OCI-LY3 (cell line): ENCODE results near the gene RUBCN.

ENCODE experiments used
- CTCF ChIP-seq: fragments of 200-600, 300-600 bp; sonication (generic); IDR thresholded peaks from 2 replicates; pipeline ENCODE4 v1.5.1; 2014; ENCODE audit warnings: antibody characterized with exemption, low read length, low read depth
- EZH2phosphoT487 ChIP-seq: fragments of 200-600 bp; shearing (Covaris generic); IDR thresholded peaks from 2 replicates; pipeline ENCODE4 v1.6.1; 2018; ENCODE audit warnings: antibody characterized with exemption, mixed run types, low read depth

DNA sequence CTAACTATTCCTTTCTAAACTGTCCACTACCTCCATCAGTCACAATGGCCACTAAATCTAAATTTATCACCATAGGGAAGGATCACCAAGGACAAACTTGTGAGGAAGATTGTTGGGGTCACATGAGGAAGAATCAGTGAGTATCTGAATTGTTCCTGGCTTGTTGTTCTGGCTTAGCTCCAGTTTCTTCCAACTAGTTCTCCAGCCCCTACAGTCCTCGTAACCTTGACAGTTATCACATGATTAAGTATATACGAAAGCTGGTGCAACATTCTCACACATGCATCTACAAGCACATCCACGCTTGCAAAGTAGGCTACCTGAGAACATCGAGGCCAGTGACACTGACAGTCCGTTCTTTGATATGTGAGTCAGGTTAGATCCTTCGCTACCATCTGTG lies 46.0 kb downstream of the RUBCN start:
- no peak for TF ChIP-seq CTCF
- TF ChIP-seq EZH2phosphoT487 = no peak
